ENCODE data around the gene ZNF148. TPM values are rescaled to one million over a fixed set of nuclear protein-coding genes. Genes with fewer than 3 reads are reported as not detected.

ZNF148 gene
- total and polyA plus RNA-seq, 2 of the 4 experiments (the other 2 are of a cell fraction), result 9.4 to 65.2 TPM

DNA sequence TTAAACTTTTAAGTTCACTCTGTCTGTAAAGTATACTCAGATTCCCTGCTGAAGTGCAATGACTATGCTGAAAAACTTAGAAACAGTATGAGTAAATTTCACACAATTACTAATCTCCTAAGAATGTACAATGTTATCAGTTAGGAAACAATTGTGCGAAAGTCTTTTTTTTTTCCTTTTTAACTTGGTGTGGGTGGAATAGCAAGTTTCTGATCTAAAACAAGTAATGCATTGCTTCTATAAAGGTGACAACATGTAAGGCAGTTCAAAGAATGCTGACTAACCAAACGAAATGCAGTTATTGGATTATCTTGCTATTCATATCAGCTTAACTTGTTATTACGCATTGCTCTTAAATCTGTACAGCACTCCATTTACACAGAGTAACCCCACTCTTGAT lies 143.2 kb downstream of the ZNF148 start:
- Histone ChIP-seq H3K9me3 (ENCODE audit: control insufficient read depth, insufficient read depth, low read length) (no peaks in the 10 kb centered on the region), H3K9ac (ENCODE audit: low read depth, low read length) (no peak overlapping the region), H3K23ac (ENCODE audit: low read depth, low read length) (no peak overlapping the region), H3K4me3 (ENCODE audit: insufficient read depth, low read depth, low read length) (no peak overlapping the region), H3K18ac (ENCODE audit: low read depth, low read length) (no peak overlapping the region), H4K91ac (ENCODE audit: insufficient read depth, low read depth, low read length) (no peak overlapping the region), H2AK9ac (replicated peaks; ENCODE audit: low read depth, low read length, poor library complexity) (no peak overlapping the region), H4K8ac (ENCODE audit: low read depth in 2 of 2, low read length in 2 of 2) (no peak overlapping the region), H3K4me2 (ENCODE audit: low read depth, low read length) (peak overlapping the region; percentile 41; the same call in 1 of the 2 replicates), H2BK5ac (ENCODE audit: low read depth, low read length, poor library complexity, severe bottlenecking) (peak overlapping the region; percentile 79), H3K36me3 (ENCODE audit: control insufficient read depth, insufficient read depth, low read length) (peaks cover 9% of the 10 kb centered on the region), H3K14ac (replicated peaks; ENCODE audit: low read depth, low read length) (no peak overlapping the region), H3K9me1 (ENCODE audit: insufficient read depth, low read length) (peaks cover 16% of the 10 kb centered on the region; the same call in 1 of the 2 replicates), H3K4me1 (ENCODE audit: control insufficient read depth, insufficient read depth, low read length) (peaks cover 7% of the 10 kb centered on the region), H3K27ac (ENCODE audit: insufficient read depth, low read length) (no peak overlapping the region), H3K27me3 (ENCODE audit: control insufficient read depth, insufficient read depth, low read length) (no peaks in the 10 kb centered on the region), H2BK15ac (ENCODE audit: low read depth, low read length) (no peak overlapping the region), H2AFZ (replicated peaks; ENCODE audit: low read length, poor library complexity) (no peak overlapping the region), H4K20me1 (ENCODE audit: insufficient read depth, low read length) (peaks cover 6% of the 10 kb centered on the region; the same call in 1 of the 2 replicates), H2AK5ac (ENCODE audit: low read depth, low read length) (no peak overlapping the region), H3K79me1 (ENCODE audit: low read depth in 1 of 2, low read length in 2 of 2) (peaks cover 19 to 37% of the 10 kb centered on the region in 2 experiments), H2BK120ac (ENCODE audit: low read depth, low read length) (no peak overlapping the region), H3K56ac (ENCODE audit: extremely low read depth, insufficient read depth, low read length) (no peak overlapping the region), H2BK20ac (ENCODE audit: low read depth, low read length) (no peak overlapping the region), H4K5ac (ENCODE audit: low read depth, low read length) (no peak overlapping the region), H3K4ac (ENCODE audit: low read depth, low read length) (no peak overlapping the region)
- no CpG with 5 or more reads among the region's 3 CpGs for WGBS, 2 experiments (ENCODE audit: extremely low coverage in 2 of 2, insufficient read length in 1 of 2)
- CTCF ChIA-PET, result no interaction called here
- no TSS peak for BruUV-seq (replicated peaks)
- dilution Hi-C loops (cut with HindIII; ENCODE audit: low sequenced_read_pairs, unreplicated experiment) (no loop called here), in situ Hi-C loops (cut with MboI; ENCODE audit: low sequenced_read_pairs) (no loop called here), intact Hi-C loops (cut with micrococcal nuclease) (loop anchor here (10.0 kb wide), 1 partner anchor 203 kb away; no protein-coding TSS in a partner anchor)
- TF ChIP-seq MAFK (IDR thresholded peaks at IDR 0.05; ENCODE audit: low read depth, low read length), result peak; percentile 46; the same call in 1 of the 2 replicates
- TF ChIP-seq, protein P1, sequence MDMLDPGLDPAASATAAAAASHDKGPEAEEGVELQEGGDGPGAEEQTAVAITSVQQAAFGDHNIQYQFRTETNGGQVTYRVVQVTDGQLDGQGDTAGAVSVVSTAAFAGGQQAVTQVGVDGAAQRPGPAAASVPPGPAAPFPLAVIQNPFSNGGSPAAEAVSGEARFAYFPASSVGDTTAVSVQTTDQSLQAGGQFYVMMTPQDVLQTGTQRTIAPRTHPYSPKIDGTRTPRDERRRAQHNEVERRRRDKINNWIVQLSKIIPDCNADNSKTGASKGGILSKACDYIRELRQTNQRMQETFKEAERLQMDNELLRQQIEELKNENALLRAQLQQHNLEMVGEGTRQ (IDR thresholded peaks at IDR 0.05; ENCODE audit: low read depth, low read length), result no peak
- peak; percentile 81 for TF ChIP-seq NFE2L2 (IDR thresholded peaks at IDR 0.05; ENCODE audit: low read depth, low read length)
- 0 out of 2 replicates have a peak, but pooled peaks have one; percentile 39 for TF ChIP-seq FOS (IDR thresholded peaks at IDR 0.05; ENCODE audit: low read depth, low read length)
- TF ChIP-seq SMC3 (IDR thresholded peaks at IDR 0.05; ENCODE audit: low read depth, low read length), result peak; percentile 18; the same call in 1 of the 2 replicates
- TF ChIP-seq MAZ (IDR thresholded peaks at IDR 0.05; ENCODE audit: borderline replicate concordance, low read depth, low read length), result no peak
- TF ChIP-seq CEBPB (IDR thresholded peaks at IDR 0.05; ENCODE audit: low read depth, low read length), result peak; percentile 64
- DNase-seq, result peak; percentile 87
- POLR2A ChIA-PET (ENCODE audit: unreplicated experiment), result no interaction called here
- ATAC-seq (ENCODE audit: low read depth), result peak; percentile 92

Data from IMR-90 (cell line).